Skin of body (tissue), 2 donors: Measurements from ENCODE around the gene TINAGL1. TPM values are rescaled to one million over a fixed set of nuclear protein-coding genes. Genes with fewer than 3 reads are reported as not detected.

Experiments
- DNase-seq: peaks from one replicate; lab custom pipeline; 2025; lab: John Stamatoyannopoulos, UW
- total RNA-seq: library from RNA; depleted of rRNA; stranded (reverse); fragments of >200 nt; gene quantifications from one replicate; pipeline ENCODE4 v1.2.3, GENCODE V29; 2014

TINAGL1 gene
- total RNA-seq, 1 donor from 2014 or later: 28.6 TPM

DNA sequence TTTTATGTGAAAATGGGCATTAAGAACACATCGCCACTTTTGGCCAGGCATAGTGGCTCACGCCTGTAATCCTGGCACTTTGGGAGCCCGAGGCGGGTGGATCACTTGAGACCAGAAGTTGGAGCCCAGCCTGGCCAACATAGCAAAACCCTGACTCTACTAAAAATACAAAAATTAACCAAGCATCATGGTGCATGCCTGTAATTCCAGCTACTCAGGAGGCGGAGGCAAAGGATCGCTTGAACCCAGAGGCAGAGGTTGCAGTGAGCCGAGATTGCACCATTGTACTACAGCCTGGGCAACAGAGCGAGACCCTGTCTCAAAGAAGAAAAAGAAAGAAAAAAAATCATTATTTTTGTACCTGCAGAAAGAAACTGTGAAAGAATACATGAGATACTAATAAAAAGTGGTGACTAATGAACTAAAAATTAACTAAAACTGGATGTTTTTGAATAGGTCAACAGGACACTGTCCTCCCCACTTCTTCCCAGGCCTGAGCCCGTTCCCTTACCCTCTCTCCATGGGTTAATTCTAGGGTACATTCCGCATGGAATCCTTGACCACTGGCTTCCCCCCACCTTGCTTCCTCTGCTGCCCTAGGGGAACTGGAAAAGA, 8.3 kb upstream of the TINAGL1 start:
- no peak for DNase-seq

DNA sequence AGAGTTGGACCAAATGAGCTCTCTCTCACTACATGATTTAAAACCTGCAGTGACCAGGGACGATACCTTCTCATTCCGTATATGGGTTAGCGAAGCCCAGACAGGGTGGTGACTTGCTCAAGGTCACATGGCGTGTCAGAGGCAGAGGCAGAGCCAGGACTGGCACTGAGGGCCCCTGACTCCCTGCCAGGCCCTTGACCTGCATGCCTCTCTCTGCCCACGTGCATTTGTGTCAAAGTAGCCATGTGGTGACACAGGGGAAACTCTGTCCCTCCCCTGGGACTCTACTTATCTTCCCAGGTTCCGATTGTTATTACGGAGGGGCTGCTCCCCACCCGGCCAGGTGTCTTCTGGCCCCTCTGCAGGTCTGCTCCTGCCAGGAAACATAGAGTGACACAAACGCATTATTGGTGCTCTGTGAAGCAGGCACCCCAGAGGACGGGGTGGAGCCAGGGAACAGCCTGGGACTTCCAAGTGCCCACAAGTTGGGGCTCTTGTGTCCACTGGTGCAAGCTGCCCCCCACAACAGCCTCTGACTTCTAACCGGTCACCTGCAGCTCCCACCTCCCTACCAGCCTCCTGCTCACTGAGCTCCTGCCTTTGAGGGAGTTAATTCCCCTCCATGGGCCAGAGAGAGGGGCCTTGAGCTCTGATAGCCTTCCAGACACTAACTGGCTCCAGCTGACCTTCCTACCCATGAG, 7.3 kb upstream of the TINAGL1 start:
- no peak for DNase-seq

DNA sequence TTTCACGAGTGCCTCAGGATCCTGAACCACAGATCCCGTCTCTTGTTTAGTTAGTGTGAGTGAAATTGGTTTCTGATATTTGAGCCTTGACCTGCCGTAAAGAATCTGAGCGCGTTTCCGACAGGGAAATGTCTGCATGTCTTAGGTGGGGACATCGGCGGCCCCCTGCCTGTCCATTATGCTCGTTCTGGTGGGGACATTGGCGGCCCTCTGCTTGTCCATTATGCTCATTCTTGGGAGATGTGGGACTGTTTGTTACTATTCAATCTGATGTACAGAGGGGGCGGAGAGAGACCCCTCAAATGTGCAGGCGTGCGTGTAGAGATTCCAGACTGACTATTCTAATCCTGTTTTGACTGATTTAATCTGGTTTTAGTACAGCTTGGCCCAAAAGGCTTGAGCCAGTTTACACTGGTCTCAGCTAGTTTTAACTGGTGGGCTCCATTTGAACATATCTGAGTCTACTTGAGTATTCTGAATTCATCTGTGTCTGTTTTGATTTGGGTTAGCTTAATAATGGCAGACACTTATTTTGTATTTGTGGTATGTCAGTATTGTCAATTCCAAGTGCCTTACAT, 6.6 kb upstream of the TINAGL1 start:
- no peak for DNase-seq

DNA sequence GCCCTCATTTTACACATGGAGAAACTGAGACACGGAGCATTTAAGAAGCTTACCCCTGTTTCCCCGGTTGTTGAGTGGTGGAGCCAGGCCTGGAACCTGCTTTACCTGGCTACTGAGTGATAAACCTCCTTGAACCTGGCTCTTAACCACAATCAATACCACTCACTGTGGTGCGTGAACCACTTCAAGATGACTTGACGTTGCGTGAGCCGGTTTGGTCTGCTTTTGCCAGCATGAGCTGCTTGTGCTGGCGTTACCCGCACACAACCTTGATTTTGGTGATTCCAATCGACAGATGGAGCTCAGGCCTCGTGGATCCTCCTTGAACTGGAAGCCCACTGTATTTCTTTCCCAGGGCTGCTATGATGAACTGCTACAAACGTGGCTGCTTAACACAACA, 6.1 kb upstream of the TINAGL1 start:
- no peak for DNase-seq

DNA sequence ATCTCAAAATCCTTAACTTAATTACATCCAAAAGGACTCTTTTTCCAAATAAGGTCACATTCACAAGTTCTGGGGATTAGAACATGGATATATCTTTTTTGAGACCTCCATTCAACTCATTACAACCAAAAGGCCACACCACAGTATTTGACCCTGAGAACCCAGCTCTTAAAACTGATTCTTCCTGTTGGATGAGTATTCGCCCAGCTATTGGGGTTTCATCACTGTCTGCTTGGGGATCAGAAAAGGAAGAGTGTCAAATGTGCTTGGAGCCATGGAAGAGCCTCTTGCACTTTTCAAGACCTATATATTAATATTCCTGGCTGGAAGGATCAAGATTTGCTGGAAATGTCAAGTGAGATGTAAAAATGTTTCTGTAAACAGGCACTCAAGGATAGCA, 5.4 kb upstream of the TINAGL1 start:
- no peak for DNase-seq

DNA sequence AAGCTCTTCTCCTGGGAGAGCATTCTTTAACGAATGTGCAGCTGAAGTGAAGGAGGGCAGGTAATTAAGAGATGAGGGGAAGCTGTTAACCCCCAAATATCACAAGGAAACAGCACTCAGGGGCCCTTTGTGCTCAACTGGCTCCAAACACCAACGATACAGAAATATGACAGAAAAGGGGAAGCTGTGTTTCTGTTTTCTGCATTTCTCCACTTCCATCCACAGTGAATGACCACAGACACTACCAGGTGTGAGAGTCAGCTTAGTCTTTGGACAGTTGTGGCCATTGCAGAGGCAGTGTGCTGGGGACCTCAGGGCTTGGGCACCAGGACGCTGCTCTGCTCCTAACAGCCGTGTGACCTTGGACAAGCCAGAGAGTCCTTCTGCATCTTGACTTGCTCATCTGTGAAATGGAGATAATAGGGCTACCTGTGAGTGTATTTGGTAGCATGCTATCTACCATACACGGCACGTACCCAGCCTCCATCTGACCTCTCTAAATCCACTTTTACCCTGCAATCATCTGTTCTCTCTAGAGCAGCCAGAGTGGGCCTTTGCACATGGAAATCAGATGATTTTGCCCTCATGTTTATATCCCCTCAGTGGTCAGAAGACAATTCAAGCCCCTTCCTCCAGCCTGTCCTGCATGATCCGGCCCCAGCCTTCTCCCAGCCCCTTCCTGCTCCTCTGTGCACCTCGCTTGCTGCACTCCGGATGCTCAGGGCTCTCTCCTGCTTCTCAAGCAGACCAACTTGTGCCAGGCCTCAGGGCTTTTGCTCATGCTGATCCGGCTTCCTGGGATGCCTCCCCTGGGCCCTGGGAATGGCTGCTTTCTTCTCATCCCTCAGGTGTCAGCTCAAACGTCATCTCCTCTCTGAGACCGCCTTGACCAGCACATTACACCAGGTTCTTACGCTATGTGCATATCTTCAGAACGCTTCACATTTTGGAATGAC, 4.7 kb upstream of the TINAGL1 start:
- no peak for DNase-seq

DNA sequence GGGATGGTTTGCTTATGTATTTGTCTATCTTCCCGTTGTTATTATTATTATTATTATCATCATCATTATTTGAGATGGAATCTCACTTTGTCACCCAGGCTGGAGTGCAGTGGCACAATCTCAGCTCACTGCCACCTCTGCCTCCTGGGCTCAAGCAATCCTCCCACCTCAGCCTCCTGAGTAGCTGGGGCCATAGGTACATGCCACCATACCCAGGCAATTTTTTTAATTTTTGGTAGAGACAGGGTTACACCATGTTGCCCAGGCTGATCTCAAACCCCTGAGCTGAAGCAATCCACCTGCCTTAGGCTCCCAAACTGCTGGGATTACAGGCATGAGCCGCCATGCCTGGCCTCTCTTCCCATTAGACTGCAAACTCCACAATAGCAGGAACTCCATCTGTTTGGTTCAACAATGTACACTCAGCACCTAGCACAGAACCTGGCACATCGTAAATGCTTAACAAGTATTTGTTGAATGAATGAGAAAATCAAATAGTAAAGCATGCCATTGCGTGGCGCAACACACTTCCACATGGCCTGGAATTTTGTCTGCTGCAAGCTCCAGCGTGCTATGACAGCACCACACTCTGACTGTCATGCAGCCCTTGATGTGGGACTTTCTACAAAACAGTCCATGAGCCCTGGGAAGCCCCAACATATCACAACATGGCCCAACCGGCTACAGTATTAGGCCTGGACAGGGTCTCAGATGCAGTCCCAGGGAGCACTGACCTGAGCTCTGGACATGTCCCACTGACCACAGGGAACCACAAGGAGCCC, 3.8 kb upstream of the TINAGL1 start:
- DNase-seq: peak; percentile 14

DNA sequence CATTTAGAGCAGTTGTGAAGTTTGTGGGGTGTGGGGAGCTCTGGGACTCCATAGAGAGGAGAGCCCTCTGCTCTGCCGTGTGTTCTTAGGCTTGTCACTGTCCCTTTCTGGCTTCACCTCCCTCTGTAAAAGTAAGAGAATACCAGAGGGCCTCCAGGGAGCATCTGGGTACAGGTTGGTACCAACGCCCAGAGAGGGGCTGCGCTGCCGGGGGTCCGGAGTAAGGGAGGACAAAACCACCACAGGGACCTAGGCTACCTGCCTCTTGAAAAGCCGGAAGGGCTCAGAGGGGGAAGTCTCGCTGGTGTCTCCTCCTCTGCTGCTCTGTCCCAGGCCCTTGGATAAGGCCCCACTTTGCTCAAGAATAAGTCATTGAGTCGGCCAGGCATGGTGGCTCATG, 3.1 kb upstream of the TINAGL1 start:
- DNase-seq: no peak

DNA sequence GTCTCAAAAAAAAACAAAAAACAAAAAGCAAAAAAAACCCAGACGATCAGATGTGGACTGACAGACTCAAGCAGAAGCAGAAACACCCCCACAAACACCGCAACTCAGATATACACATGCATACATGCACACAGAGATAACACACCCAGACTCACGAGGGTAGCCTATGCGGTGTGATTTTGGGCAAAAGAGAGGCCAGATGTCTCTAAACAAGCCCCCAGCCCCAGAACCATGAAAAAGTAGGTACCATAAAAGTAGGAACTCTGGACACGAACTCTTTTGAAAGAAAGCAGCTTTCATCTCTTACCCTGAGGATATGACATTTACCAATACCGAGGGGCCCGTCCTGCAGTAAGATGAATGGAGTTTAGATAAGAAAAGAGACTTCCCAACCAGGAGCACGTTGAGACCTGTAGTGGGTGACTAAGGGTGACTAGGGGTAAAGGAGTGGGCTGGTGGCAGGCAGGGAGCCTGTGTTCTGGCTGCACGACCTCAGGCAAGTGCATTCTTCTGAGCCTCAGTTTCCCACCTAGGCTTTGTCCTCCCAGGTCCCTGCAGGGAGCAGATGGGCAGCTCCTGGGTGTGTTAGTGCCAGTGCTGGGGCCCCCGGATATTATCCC, 1.5 kb upstream of the TINAGL1 start:
- DNase-seq: no peak

DNA sequence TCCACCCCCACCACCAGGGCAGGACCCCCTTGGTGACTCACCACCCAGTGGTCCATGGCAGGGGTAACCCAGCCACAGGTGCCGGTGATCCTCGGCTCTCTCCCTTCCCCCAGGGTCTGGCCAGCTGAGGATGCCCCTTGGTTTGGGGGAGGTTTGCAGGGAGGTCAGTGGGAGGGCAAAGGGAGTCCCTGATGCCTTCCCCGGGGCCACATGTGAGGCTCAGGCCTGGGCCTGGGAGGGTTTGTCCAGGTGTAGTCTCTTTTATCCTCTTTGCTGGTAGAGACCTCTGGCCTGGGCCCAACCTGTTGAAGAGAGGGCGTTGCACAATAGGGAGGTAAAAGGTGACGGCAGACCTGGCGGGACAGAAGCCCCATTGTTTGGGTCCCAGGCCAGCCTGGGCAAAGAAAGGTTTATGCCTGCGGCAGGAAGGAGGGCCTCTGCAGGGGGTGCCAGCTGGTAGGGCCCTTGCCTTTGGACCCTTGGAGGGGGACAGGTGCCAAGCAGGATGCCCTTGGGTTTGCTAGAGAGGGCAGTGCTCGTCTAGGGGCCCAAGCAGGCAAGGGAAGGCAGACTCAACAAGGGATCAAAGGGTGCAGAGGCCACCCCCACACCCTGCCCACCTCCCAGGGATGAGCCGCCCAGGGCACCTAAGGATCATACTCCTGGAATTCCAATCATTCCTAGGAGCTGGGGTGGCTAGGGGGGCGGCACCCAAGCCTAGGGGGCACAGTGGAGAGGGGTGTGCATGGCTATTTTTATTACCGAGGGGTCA, 760 bp upstream of the TINAGL1 start:
- DNase-seq: no peak

DNA sequence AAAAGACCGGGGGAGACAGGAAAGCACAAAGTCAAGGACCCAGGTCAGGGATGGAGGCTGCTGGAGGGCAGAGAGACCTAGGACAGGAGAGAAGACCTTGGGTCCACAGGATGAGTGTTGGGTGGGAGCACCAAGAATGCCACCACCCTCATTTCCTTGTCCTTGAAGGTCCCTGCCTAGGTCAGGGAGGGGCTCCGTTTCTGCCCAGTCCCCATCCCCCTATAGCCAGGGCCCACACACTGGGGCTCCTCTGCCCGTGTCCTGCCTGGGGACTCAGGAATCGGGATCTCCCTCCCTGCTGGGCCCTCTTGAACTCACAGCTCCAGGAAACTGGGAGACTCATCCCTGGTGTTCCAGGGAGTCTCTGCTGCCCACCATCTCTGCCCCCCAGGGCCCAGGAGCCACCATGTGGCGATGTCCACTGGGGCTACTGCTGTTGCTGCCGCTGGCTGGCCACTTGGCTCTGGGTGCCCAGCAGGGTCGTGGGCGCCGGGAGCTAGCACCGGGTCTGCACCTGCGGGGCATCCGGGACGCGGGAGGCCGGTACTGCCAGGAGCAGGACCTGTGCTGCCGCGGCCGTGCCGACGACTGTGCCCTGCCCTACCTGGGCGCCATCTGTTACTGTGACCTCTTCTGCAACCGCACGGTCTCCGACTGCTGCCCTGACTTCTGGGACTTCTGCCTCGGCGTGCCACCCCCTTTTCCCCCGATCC, 584 bp downstream of the TINAGL1 start:
- DNase-seq: no peak

DNA sequence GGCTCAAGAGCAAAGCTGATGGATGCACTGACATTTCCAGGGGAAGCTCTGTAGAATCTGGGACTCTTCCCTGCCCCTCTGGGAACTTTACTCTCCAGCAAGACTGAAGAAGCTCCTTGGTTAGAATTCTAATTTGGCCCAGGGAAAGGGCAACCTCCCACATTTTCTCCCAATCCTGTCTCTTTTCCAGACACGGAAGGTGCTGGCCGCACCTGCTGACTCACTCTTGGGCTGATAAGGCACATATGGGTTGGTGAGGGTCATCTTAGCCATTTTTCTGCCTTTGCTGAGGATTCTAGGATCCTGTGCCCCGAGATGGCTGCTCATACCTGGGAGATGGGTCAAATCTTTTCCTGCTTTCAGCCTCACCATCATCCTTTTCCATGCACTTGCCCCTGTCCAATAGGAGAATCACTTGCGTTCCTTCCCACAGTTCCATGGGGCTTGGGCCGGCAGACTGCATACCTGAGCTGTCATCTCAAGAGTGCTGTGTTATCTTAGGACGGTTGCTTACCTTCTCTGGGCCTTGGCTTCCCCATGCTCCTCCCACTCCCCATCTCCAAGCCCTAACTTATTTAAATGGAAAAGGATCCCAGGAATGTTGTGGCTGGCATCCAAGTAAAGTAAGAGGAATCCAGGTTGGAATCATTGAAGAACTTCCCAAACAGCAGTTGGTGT, 1.3 kb downstream of the TINAGL1 start:
- DNase-seq: no peak

DNA sequence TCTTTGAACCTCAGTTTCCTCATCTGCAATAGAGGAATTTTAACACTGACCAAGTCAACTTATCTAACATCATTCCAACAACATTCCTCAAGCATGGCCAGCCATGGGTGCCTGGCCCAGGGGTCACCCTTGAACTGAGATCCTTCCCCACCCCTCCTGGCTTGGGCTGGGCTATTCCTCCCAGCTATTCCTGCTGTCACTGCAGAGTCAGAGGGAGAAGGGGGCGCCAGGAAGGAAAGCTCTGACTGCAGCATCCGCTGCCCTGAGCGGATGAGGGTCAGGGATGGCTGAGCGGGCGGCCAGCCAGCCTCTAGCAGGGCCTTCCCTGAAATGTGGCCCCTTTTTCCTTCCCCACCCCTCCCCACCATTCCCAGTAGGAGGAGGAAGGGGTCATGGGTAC, 3.1 kb downstream of the TINAGL1 start:
- DNase-seq: peak; percentile 40

DNA sequence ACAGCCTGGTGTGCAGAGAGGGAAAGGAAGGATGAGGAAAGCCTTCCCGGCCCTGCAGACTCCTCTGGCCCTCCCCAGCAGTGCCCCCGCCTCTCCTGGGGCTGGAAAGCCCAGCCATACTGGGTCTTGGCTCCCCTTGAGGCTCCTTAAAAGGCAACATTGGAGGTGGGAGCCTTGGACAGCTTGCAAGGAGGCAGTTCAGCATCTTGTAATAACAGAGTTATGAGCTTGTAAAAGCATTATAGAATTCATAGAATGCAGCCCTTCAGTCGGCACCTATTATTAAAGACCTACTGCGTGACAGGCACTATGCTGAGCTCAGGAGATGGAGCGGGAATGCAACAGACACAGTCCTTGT, 4.2 kb downstream of the TINAGL1 start:
- no peak for DNase-seq

DNA sequence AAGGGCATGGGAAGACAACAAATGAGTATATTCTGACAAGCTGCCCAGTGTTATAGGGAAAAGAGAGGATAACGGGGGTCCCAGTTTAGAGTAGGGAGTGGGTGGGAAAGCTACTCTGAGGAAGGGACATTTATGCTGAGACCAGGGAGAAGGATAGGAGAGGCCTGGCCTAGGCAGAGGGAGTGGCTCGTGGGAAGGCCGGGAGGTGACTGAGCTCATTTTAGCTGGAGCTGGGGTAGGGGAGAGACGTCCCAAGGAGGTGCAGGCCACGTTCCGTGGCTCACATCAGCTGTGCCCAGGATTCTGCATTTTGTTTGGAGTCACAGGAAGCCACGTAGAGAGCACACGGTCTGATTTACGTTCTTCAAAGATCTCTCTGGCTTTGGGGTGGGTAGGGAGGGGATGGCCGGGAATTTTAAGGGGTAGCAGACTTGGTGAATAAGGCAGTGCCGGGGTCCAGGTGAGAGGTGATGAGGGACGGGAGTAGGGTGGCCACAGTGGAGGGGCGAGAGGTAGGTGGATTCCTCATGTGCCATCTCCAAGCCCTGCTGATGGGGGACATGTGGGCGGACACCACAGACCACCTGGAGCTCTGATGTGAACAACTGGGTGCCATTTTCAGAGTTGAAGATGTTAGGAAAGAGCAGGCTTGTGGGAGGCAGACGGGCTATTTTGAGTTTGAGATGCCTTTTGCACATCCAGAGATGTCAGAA, 4.7 kb downstream of the TINAGL1 start:
- DNase-seq: no peak

DNA sequence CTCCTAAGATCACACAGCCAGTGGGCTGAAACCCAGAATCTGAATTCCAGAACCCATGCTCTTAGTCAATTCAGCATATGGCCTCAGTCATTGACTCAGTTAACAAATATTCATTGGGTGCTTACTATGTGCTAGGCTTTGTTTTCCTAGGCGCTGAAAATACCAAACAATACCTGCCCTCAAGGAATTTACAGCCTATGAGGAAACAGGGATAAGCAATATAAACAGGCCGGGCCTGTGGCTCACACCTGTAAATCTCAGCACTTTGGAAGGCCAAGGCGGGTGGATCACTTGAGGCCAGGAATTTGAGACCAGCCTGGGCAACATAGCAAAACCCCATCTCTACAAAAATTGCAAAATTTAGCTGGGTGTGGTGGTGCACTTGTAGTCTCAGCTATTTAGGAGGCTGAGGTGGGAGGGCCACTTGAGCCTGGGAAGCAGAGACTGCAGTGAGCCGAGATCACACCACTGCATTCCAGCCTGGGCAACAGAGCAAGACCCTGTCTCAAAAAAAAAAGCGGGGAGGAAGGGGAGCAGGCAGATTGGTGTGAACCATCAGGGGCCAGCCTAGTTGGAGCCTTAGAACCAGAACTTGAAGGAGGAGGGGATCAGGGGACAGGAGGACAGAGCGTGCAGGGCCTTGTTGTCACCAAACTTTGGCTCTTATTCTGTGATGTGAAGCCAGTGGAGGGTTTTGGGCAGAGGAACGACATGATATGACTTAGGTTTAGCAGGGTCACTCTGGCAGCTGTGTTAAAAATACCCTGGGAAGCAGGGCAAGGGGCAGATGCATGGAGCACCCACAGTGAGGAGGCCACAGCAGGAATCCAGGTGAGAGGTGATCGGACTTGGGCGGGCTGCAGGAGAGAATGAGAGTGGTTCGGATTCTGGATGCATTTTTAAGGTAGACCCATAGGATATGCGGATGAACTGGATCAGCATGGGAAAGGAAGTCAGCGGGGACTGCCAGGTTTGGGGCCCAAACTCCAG, 5.8 kb downstream of the TINAGL1 start:
- DNase-seq: no peak
